Measurements from ENCODE around the gene HLA-DPA1. TPM values are rescaled to one million over a fixed set of nuclear protein-coding genes. Genes with fewer than 3 reads are reported as not detected.

Gene HLA-DPA1
- total RNA-seq, 1 experiment from 2014 or later: 2.6 TPM

DNA sequence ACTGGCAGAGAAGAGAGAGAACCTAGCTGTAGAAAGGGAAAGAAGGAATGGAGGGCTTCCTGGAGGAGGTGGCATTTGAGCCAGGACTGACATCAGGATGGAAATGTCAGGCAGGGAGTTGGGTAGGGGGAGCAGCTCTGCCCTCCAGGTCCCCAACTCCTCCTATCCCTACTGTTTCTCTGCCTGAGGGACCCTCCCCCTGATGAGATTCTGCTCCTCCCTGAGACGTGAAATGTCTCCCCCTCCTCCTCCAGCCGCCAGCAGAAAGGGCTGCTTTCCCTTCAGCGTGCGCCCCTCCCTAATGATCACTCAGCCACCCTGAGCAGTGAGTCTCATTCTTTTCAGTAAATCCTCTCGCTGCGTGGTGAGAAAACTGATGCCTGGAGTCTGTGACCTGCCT, 43.0 kb upstream of the HLA-DPA1 start:
- Histone ChIP-seq H4K91ac (ENCODE audit: insufficient read length, low read depth, low read length) (no peak overlapping the region), H3K9ac (ENCODE audit: extremely low read depth, insufficient read length, low read length) (peak overlapping the region; percentile 69), H2AFZ (ENCODE audit: low read length) (no peak overlapping the region), H3K4me2 (ENCODE audit: insufficient read depth, insufficient read length, low read length) (peak overlapping the region; percentile 73), H3K27ac (ENCODE audit: insufficient read length, low read depth, low read length) (peak overlapping the region; percentile 48), H3K27me3 (ENCODE audit: insufficient read depth, low read length) (no peaks in the 10 kb centered on the region), H3K79me2 (ENCODE audit: insufficient read depth, low read length) (peaks cover 18% of the 10 kb centered on the region; the same call in 1 of the 2 replicates), H2BK20ac (ENCODE audit: low read depth, low read length, poor library complexity, severe bottlenecking) (no peak overlapping the region), H3K23ac (ENCODE audit: insufficient read length, low read depth, low read length) (no peak overlapping the region), H4K5ac (ENCODE audit: insufficient read length, low read depth, low read length) (no peak overlapping the region), H3K56ac (ENCODE audit: insufficient read length, low read depth, low read length) (no peak overlapping the region), H2BK15ac (ENCODE audit: low read depth, low read length) (no peak overlapping the region), H3K79me1 (ENCODE audit: insufficient read depth, low read depth, low read length, poor library complexity, severe bottlenecking) (no peaks in the 10 kb centered on the region), H4K8ac (replicated peaks; ENCODE audit: insufficient read length, low read depth, low read length) (no peak overlapping the region), H3K4ac (ENCODE audit: low read depth, low read length) (no peak overlapping the region), H3K14ac (ENCODE audit: insufficient read depth, low read length) (no peak overlapping the region), H2AK5ac (ENCODE audit: insufficient read length, low read length) (no peak overlapping the region), H2BK5ac (ENCODE audit: insufficient read length, low read length) (no peak overlapping the region), H2BK12ac (ENCODE audit: insufficient read length, low read depth, low read length) (no peak overlapping the region), H4K20me1 (ENCODE audit: control insufficient read depth, insufficient read depth, insufficient read length) (no peaks in the 10 kb centered on the region), H3K4me1 (ENCODE audit: insufficient read depth, low read length) (peaks cover 9% of the 10 kb centered on the region; the same call in 1 of the 2 replicates), H3K18ac (ENCODE audit: insufficient read length, low read depth, low read length) (no peak overlapping the region), H2BK120ac (ENCODE audit: low read depth, low read length, poor library complexity, severe bottlenecking) (no peak overlapping the region), H3K9me3 (ENCODE audit: control insufficient read depth, low read depth, low read length) (no peaks in the 10 kb centered on the region), H3K23me2 (ENCODE audit: insufficient read length, low read depth, low read length, poor library complexity, severe bottlenecking) (peaks cover 16% of the 10 kb centered on the region), H3T11ph (ENCODE audit: low read length) (no peak overlapping the region)
- Mint-ChIP-seq H3K9me3 (no peaks in the 10 kb centered on the region; a peak in 1 of 5 replicates), H3K27ac (peak overlapping the region; percentile 78 to 100 (median 92)), H3K27me3 (ENCODE audit: low read depth) (peaks cover 2% of the 10 kb centered on the region), H3K4me3 (peak overlapping the region; percentile 92 to 94), H3K36me3 (ENCODE audit: insufficient read depth in 1 of 3, low read depth in 3 of 3) (no peaks in the 10 kb centered on the region; a peak in 1 of 7 replicates), H3K4me1 (peaks cover 57 to 61% of the 10 kb centered on the region in 2 experiments)
- TF ChIP-seq, protein P1, sequence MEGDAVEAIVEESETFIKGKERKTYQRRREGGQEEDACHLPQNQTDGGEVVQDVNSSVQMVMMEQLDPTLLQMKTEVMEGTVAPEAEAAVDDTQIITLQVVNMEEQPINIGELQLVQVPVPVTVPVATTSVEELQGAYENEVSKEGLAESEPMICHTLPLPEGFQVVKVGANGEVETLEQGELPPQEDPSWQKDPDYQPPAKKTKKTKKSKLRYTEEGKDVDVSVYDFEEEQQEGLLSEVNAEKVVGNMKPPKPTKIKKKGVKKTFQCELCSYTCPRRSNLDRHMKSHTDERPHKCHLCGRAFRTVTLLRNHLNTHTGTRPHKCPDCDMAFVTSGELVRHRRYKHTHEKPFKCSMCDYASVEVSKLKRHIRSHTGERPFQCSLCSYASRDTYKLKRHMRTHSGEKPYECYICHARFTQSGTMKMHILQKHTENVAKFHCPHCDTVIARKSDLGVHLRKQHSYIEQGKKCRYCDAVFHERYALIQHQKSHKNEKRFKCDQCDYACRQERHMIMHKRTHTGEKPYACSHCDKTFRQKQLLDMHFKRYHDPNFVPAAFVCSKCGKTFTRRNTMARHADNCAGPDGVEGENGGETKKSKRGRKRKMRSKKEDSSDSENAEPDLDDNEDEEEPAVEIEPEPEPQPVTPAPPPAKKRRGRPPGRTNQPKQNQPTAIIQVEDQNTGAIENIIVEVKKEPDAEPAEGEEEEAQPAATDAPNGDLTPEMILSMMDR (conservative IDR thresholded peaks at IDR 0.05): no peak
- DNase-seq: peak; percentile 68
- WGBS (ENCODE audit: extremely low coverage, insufficient read length, low lambda C conversion rate): no CpG with 5 or more reads among the region's 6 CpGs

Data from H9 (cell line).